ENCODE data around the gene RASSF10. TPM values are rescaled to one million over a fixed set of nuclear protein-coding genes. Genes with fewer than 3 reads are reported as not detected.

RASSF10 gene
- total RNA-seq, 1 experiment from 2014 or later, result 2.4 TPM

DNA sequence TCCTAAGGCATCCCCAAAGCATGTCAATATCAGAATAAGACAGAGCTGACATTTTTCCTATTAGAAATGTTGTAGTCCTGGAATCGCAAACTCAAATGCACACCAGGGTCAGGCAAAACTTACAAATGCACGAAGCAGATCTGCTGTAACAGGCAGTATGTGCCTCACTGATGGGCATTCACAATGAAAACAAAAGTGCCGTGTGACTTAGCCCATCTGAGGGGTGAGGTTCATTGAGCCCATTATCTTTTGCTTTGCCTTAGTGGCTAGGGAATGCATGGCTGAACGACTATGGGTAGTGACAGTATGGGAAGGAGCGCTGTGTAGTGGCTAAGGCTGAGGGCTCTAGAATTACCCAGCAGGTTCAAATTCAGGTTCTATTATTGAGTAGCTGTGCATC is 43.1 kb upstream of the RASSF10 start:
- no peak overlapping the region for H4K5ac ChIP-seq (ENCODE audit: insufficient read length, low read depth, low read length)
- Mint-ChIP-seq H3K9me3 (no peaks in the 10 kb centered on the region; a peak in 1 of 5 replicates), H3K27ac (no peak overlapping the region), H3K27me3 (ENCODE audit: low read depth) (0 out of 2 replicates have a peak, but pooled peaks cover 2% of the 10 kb centered on the region), H3K4me1 (peaks cover 21% of the 10 kb centered on the region in 2 experiments), H3K36me3 (ENCODE audit: insufficient read depth in 1 of 3, low read depth in 3 of 3) (no peaks in the 10 kb centered on the region), H3K4me3 (no peak overlapping the region)
- DNase-seq, result no peak
- no peak overlapping the region for H2BK15ac ChIP-seq (ENCODE audit: low read depth, low read length)
- no peak overlapping the region for H3K9ac ChIP-seq (ENCODE audit: extremely low read depth, insufficient read length, low read length)
- no peak for TF ChIP-seq CTCF (conservative IDR thresholded peaks at IDR 0.05)
- H3K79me2 ChIP-seq (ENCODE audit: insufficient read depth, low read length), result 0 out of 2 replicates have a peak, but pooled peaks cover 4% of the 10 kb centered on the region
- no peak overlapping the region for H3K23ac ChIP-seq (ENCODE audit: insufficient read length, low read depth, low read length)
- H2BK5ac ChIP-seq (ENCODE audit: insufficient read length, low read length), result no peak overlapping the region
- no CpG with 5 or more reads among the region's 5 CpGs for WGBS (ENCODE audit: extremely low coverage, insufficient read length, low lambda C conversion rate)
- H3K14ac ChIP-seq (ENCODE audit: insufficient read depth, low read length), result no peak overlapping the region
- no peak overlapping the region for H3K4me2 ChIP-seq (ENCODE audit: insufficient read depth, insufficient read length, low read length)
- no peaks in the 10 kb centered on the region for H3K79me1 ChIP-seq (ENCODE audit: insufficient read depth, low read depth, low read length, poor library complexity, severe bottlenecking)
- H4K91ac ChIP-seq (ENCODE audit: insufficient read length, low read depth, low read length), result no peak overlapping the region
- no peaks in the 10 kb centered on the region for H3K4me1 ChIP-seq (ENCODE audit: insufficient read depth, low read length)
- H2BK12ac ChIP-seq (ENCODE audit: insufficient read length, low read depth, low read length), result no peak overlapping the region
- H3K4ac ChIP-seq (ENCODE audit: low read depth, low read length), result no peak overlapping the region; the same call in 1 of the 2 replicates
- H2BK120ac ChIP-seq (ENCODE audit: low read depth, low read length, poor library complexity, severe bottlenecking), result no peak overlapping the region
- no peaks in the 10 kb centered on the region for H3K27me3 ChIP-seq (ENCODE audit: insufficient read depth, low read length)
- no peak overlapping the region for H4K8ac ChIP-seq (replicated peaks; ENCODE audit: insufficient read length, low read depth, low read length)
- H3K27ac ChIP-seq (ENCODE audit: insufficient read length, low read depth, low read length), result no peak overlapping the region
- no peak overlapping the region for H3T11ph ChIP-seq (ENCODE audit: low read length)
- H3K9me3 ChIP-seq (ENCODE audit: control insufficient read depth, low read depth, low read length), result no peaks in the 10 kb centered on the region
- H2BK20ac ChIP-seq (ENCODE audit: low read depth, low read length, poor library complexity, severe bottlenecking), result no peak overlapping the region
- no peak overlapping the region for H2AFZ ChIP-seq (ENCODE audit: low read length)
- H2AK5ac ChIP-seq (ENCODE audit: insufficient read length, low read length), result no peak overlapping the region
- no peaks in the 10 kb centered on the region for H4K20me1 ChIP-seq (ENCODE audit: control insufficient read depth, insufficient read depth, insufficient read length)
- no peak overlapping the region for H3K56ac ChIP-seq (ENCODE audit: insufficient read length, low read depth, low read length)
- H3K23me2 ChIP-seq (ENCODE audit: insufficient read length, low read depth, low read length, poor library complexity, severe bottlenecking), result no peaks in the 10 kb centered on the region
- H3K18ac ChIP-seq (ENCODE audit: insufficient read length, low read depth, low read length), result no peak overlapping the region

All from H9 (cell line).